Stimulated activated effector memory CD8-positive, alpha-beta T cell treated with anti-CD3 and anti-CD28 coated beads, Interleukin-12 subunit alpha, Interleukin-12 subunit beta, amount 100 ng/mL, for 72 hours (primary cell): ENCODE data around the gene NELL1.

Experiments
- ATAC-seq: fragments of 150-1000 bp; cut with Tn5 transposase; 2 replicates; pipeline ENCODE4 v1.10.0; 2021
- DNase-seq, 2 donors: peaks; one replicate each; pipeline ENCODE4 v3.0.0; 2021 to 2022; ENCODE audit warnings: low spot score in 2 of 2
- H3K27ac Mint-ChIP-seq: one replicate; pipeline ENCODE4 v1.8.0; 2022; ENCODE audit warnings: mild to moderate bottlenecking, mixed read lengths
- H3K36me3 Mint-ChIP-seq: one replicate; pipeline ENCODE4 v1.8.0; 2022; ENCODE audit warnings: mild to moderate bottlenecking, mixed read lengths
- H3K4me1 Mint-ChIP-seq: one replicate; pipeline ENCODE4 v1.8.0; 2022; ENCODE audit warnings: mixed read lengths
- H3K4me3 Mint-ChIP-seq: one replicate; pipeline ENCODE4 v1.8.0; 2022; ENCODE audit warnings: mild to moderate bottlenecking, mixed read lengths
- H3K9me3 Mint-ChIP-seq: one replicate; pipeline ENCODE4 v1.8.0; 2022; ENCODE audit warnings: mixed read lengths

The NELL1 gene

GRCh38 chr11:21148376-21148775 lies 479.0 kb downstream of the NELL1 start:
- Mint-ChIP-seq H3K27ac (no peak overlapping the region), H3K36me3 (no peaks in the 10 kb centered on the region)

GRCh38 chr11:21160140-21160539 lies 490.8 kb downstream of the NELL1 start:
- Mint-ChIP-seq H3K9me3 (peaks cover 6% of the 10 kb centered on the region), H3K4me3 (no peak overlapping the region), H3K36me3 (no peaks in the 10 kb centered on the region), H3K4me1 (no peaks in the 10 kb centered on the region), H3K27ac (no peak overlapping the region)
- ATAC-seq (no peak), DNase-seq (no peak)

More at GRCh38 chr11:21148376-21148775, 479.0 kb downstream of the NELL1 start:
- H3K9me3 Mint-ChIP-seq: peaks cover 10% of the 10 kb centered on the region
- no peak for DNase-seq
- no peak for ATAC-seq
- H3K4me1 Mint-ChIP-seq: no peaks in the 10 kb centered on the region
- H3K4me3 Mint-ChIP-seq: no peak overlapping the region

GRCh38 chr11:21169639-21170038 lies 500.3 kb downstream of the NELL1 start:
- ATAC-seq (no peak), DNase-seq (no peak)
- H3K36me3 Mint-ChIP-seq: no peaks in the 10 kb centered on the region
- no peak overlapping the region for H3K27ac Mint-ChIP-seq
- no peak overlapping the region for H3K4me3 Mint-ChIP-seq
- H3K9me3 Mint-ChIP-seq: peaks cover 16% of the 10 kb centered on the region
- H3K4me1 Mint-ChIP-seq: no peaks in the 10 kb centered on the region

- Mint-ChIP-seq H3K36me3 (no peaks in the 10 kb centered on the region), H3K4me3 (no peak overlapping the region), H3K9me3 (peaks cover 2% of the 10 kb centered on the region), H3K27ac (no peak overlapping the region), H3K4me1 (no peaks in the 10 kb centered on the region)
- ATAC-seq: no peak
- no peak for DNase-seq
These were observed 504.1 kb downstream of the NELL1 start for GRCh38 chr11:21173476-21173875.

GRCh38 chr11:21174781-21175180 lies 505.4 kb downstream of the NELL1 start:
- ATAC-seq (no peak), DNase-seq (no peak)
- Mint-ChIP-seq H3K4me1 (no peaks in the 10 kb centered on the region), H3K9me3 (peaks cover 2% of the 10 kb centered on the region), H3K36me3 (no peaks in the 10 kb centered on the region), H3K4me3 (no peak overlapping the region), H3K27ac (no peak overlapping the region)

GRCh38 chr11:21177379-21177778 lies 508.0 kb downstream of the NELL1 start:
- H3K27ac Mint-ChIP-seq: no peak overlapping the region
- no peak overlapping the region for H3K4me3 Mint-ChIP-seq
- H3K4me1 Mint-ChIP-seq: no peaks in the 10 kb centered on the region
- no peaks in the 10 kb centered on the region for H3K36me3 Mint-ChIP-seq
- ATAC-seq (no peak), DNase-seq (no peak)
- H3K9me3 Mint-ChIP-seq: peaks cover 3% of the 10 kb centered on the region

- H3K36me3 Mint-ChIP-seq: no peaks in the 10 kb centered on the region
- H3K4me3 Mint-ChIP-seq: no peak overlapping the region
- DNase-seq (no peak), ATAC-seq (no peak)
- H3K4me1 Mint-ChIP-seq: no peaks in the 10 kb centered on the region
- H3K9me3 Mint-ChIP-seq: peaks cover 6% of the 10 kb centered on the region
- no peak overlapping the region for H3K27ac Mint-ChIP-seq
These were observed 510.4 kb downstream of the NELL1 start for GRCh38 chr11:21179770-21180169.

GRCh38 chr11:21180182-21180581 lies 510.8 kb downstream of the NELL1 start:
- DNase-seq (no peak), ATAC-seq (no peak)
- H3K9me3 Mint-ChIP-seq: peaks cover 9% of the 10 kb centered on the region
- no peaks in the 10 kb centered on the region for H3K4me1 Mint-ChIP-seq
- no peak overlapping the region for H3K27ac Mint-ChIP-seq
- H3K4me3 Mint-ChIP-seq: no peak overlapping the region
- no peaks in the 10 kb centered on the region for H3K36me3 Mint-ChIP-seq

- H3K27ac Mint-ChIP-seq: no peak overlapping the region
- no peaks in the 10 kb centered on the region for H3K4me1 Mint-ChIP-seq
- H3K4me3 Mint-ChIP-seq: no peak overlapping the region
- H3K36me3 Mint-ChIP-seq: no peaks in the 10 kb centered on the region
- H3K9me3 Mint-ChIP-seq: peaks cover 17% of the 10 kb centered on the region
- ATAC-seq (no peak), DNase-seq (no peak)
These were observed 516.6 kb downstream of the NELL1 start for GRCh38 chr11:21185959-21186358.

GRCh38 chr11:21190181-21190580 lies 520.8 kb downstream of the NELL1 start:
- H3K9me3 Mint-ChIP-seq: peaks cover 13% of the 10 kb centered on the region
- ATAC-seq: no peak
- DNase-seq: no peak
- H3K4me3 Mint-ChIP-seq: no peak overlapping the region
- no peak overlapping the region for H3K27ac Mint-ChIP-seq
- H3K4me1 Mint-ChIP-seq: no peaks in the 10 kb centered on the region
- H3K36me3 Mint-ChIP-seq: no peaks in the 10 kb centered on the region

- Mint-ChIP-seq H3K4me3 (no peak overlapping the region), H3K4me1 (no peaks in the 10 kb centered on the region), H3K36me3 (no peaks in the 10 kb centered on the region), H3K27ac (no peak overlapping the region), H3K9me3 (peaks cover 13% of the 10 kb centered on the region)
- DNase-seq: no peak
- ATAC-seq: no peak
These were observed 526.6 kb downstream of the NELL1 start for GRCh38 chr11:21195995-21196394.

- H3K4me3 Mint-ChIP-seq: no peak overlapping the region
- H3K27ac Mint-ChIP-seq: no peak overlapping the region
- DNase-seq (no peak), ATAC-seq (no peak)
- peaks cover 27% of the 10 kb centered on the region for H3K9me3 Mint-ChIP-seq
- H3K4me1 Mint-ChIP-seq: no peaks in the 10 kb centered on the region
- H3K36me3 Mint-ChIP-seq: no peaks in the 10 kb centered on the region
These were observed 529.1 kb downstream of the NELL1 start for GRCh38 chr11:21198498-21198897.

GRCh38 chr11:21205205-21205604 lies 535.8 kb downstream of the NELL1 start:
- H3K9me3 Mint-ChIP-seq: peaks cover 17% of the 10 kb centered on the region
- ATAC-seq (no peak), DNase-seq (no peak)
- no peaks in the 10 kb centered on the region for H3K36me3 Mint-ChIP-seq
- no peak overlapping the region for H3K27ac Mint-ChIP-seq
- no peak overlapping the region for H3K4me3 Mint-ChIP-seq
- no peaks in the 10 kb centered on the region for H3K4me1 Mint-ChIP-seq

- H3K27ac Mint-ChIP-seq: no peak overlapping the region
- ATAC-seq: no peak
- H3K4me3 Mint-ChIP-seq: no peak overlapping the region
- no peaks in the 10 kb centered on the region for H3K4me1 Mint-ChIP-seq
- H3K36me3 Mint-ChIP-seq: no peaks in the 10 kb centered on the region
- no peak for DNase-seq
- peaks cover 25% of the 10 kb centered on the region for H3K9me3 Mint-ChIP-seq
These were observed 556.5 kb downstream of the NELL1 start for GRCh38 chr11:21225860-21226259.

GRCh38 chr11:21229224-21229623 lies 559.8 kb downstream of the NELL1 start:
- ATAC-seq: no peak
- no peak for DNase-seq
- peaks cover 18% of the 10 kb centered on the region for H3K9me3 Mint-ChIP-seq
- no peak overlapping the region for H3K27ac Mint-ChIP-seq
- H3K36me3 Mint-ChIP-seq: no peaks in the 10 kb centered on the region
- H3K4me3 Mint-ChIP-seq: no peak overlapping the region
- no peaks in the 10 kb centered on the region for H3K4me1 Mint-ChIP-seq

- Mint-ChIP-seq H3K4me3 (no peak overlapping the region), H3K9me3 (peaks cover 9% of the 10 kb centered on the region), H3K27ac (no peak overlapping the region), H3K4me1 (no peaks in the 10 kb centered on the region), H3K36me3 (no peaks in the 10 kb centered on the region)
- ATAC-seq (no peak), DNase-seq (no peak)
These were observed 580.8 kb downstream of the NELL1 start for GRCh38 chr11:21250196-21250595.

- no peaks in the 10 kb centered on the region for H3K36me3 Mint-ChIP-seq
- no peak for ATAC-seq
These were observed 584.7 kb downstream of the NELL1 start for GRCh38 chr11:21254055-21254454.

More at GRCh38 chr11:21254055-21254454, 584.7 kb downstream of the NELL1 start:
- Mint-ChIP-seq H3K4me3 (no peak overlapping the region), H3K27ac (no peak overlapping the region), H3K9me3 (peaks cover 22% of the 10 kb centered on the region), H3K4me1 (no peaks in the 10 kb centered on the region)
- no peak for DNase-seq
